Islet of Langerhans (tissue), 1 donor: ENCODE results near the gene FAM162B.
"Not testable (repeated sequence)": the region's sequence is repeated elsewhere in the genome, so short reads cannot be mapped to it uniquely, and the experiment has no call there.

ENCODE experiments used
- FAIRE-seq: peaks from one replicate; lab custom pipeline; 2011; peaks lifted over from hg19 to GRCh38; lab: Jason Lieb, UNC

Gene FAM162B

GRCh38 chr6:116726947-116727346, 38.6 kb downstream of the FAM162B start:
- FAIRE-seq, result peak; percentile 5

- FAIRE-seq, result no peak
Measured at GRCh38 chr6:116714761-116715160, 50.8 kb downstream of the FAM162B start.

- FAIRE-seq, result no peak
Measured at GRCh38 chr6:116714296-116714695, 51.2 kb downstream of the FAM162B start.

- FAIRE-seq, result peak; percentile 38
Measured at GRCh38 chr6:116705917-116706316, 59.6 kb downstream of the FAM162B start.

GRCh38 chr6:116703888-116704287, 61.6 kb downstream of the FAM162B start:
- not testable (repeated sequence) for FAIRE-seq
